Dendritic cell treated with granulocyte-macrophage colony-stimulating factor and Interleukin-4, amounts not matched to agents 40 ng/mL and 50 ng/mL, for 4 days (primary cell): ENCODE measurements around the gene NOP16.

Source experiments
- H3K27ac Mint-ChIP-seq: one replicate; pipeline ENCODE4 v1.8.0; 2022; ENCODE audit warnings: mild to moderate bottlenecking, mixed read lengths
- H3K27me3 Mint-ChIP-seq: one replicate; pipeline ENCODE4 v1.8.0; 2022; ENCODE audit warnings: mild to moderate bottlenecking, mixed read lengths
- H3K36me3 Mint-ChIP-seq: one replicate; pipeline ENCODE4 v1.8.0; 2022; ENCODE audit warnings: low read depth, mixed read lengths
- H3K4me1 Mint-ChIP-seq: one replicate; pipeline ENCODE4 v1.8.0; 2022; ENCODE audit warnings: low read depth, mixed read lengths
- H3K4me3 Mint-ChIP-seq: one replicate; pipeline ENCODE4 v1.8.0; 2022; ENCODE audit warnings: mild to moderate bottlenecking, moderate library complexity, mixed read lengths
- H3K9me3 Mint-ChIP-seq: one replicate; pipeline ENCODE4 v1.8.0; 2022; ENCODE audit warnings: mixed read lengths
- intact Hi-C: fragments of 100-400 bp; cut with micrococcal nuclease; formaldehyde crosslinking; loops from one replicate; pipeline ENCODE4 v1.15.0; 2022

Gene NOP16, protein sequence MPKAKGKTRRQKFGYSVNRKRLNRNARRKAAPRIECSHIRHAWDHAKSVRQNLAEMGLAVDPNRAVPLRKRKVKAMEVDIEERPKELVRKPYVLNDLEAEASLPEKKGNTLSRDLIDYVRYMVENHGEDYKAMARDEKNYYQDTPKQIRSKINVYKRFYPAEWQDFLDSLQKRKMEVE

DNA sequence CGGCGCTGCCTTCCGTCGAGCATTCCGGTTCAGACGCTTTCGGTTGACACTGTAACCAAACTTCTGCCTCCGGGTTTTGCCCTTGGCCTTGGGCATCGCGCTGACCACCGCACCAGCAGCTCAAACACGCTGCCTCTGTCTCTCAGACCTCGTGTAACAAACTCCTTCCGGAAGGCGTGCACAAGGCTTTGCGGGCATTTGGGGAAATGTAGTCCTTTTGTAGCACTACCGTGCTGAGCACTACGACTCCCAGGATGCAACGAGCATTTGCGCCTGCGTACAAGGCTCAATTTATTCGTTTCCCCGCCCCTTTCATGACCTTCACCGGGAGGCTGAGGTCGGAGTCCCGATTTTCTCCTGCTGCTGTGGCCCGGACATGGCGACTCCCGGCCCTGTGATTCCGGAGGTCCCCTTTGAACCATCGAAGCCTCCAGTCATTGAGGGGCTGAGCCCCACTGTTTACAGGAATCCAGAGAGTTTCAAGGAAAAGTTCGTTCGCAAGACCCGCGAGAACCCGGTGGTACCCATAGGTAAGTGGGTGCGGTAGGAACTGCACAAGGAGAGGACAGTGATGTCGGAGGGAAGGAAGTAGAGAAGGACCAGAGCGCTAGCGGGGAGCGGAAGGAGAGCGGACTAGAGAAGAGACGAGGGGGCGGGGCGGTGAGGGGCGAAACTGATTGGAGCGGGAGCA is at the start of gene NOP16, which contains the start of gene HIGD2A:
Gene NOP16 (minus strand): TSS at position 155 of the 691 bp plus-strand sequence. CDS start 59 bp downstream, at position 96.
Gene HIGD2A (plus strand): TSS at position 308 of the 691 bp plus-strand sequence. CDS start 69 bp downstream, at position 377.
- intact Hi-C loops = loop anchor here (1.0 to 10.0 kb wide), 5 partner anchors 23 to 146 kb away; partner anchors contain the start of genes ARL10, CLTB, FAF2 and KIAA1191
- H3K9me3 Mint-ChIP-seq = no peaks in the 10 kb centered on the region
- peaks cover 77% of the 10 kb centered on the region for H3K4me1 Mint-ChIP-seq
- peaks cover 90% of the 10 kb centered on the region for H3K36me3 Mint-ChIP-seq
- no peaks in the 10 kb centered on the region for H3K27me3 Mint-ChIP-seq
- H3K27ac Mint-ChIP-seq = peak within 1 kb of the TSS; percentile 100
- peak within 1 kb of the TSS; percentile 100 for H3K4me3 Mint-ChIP-seq

DNA sequence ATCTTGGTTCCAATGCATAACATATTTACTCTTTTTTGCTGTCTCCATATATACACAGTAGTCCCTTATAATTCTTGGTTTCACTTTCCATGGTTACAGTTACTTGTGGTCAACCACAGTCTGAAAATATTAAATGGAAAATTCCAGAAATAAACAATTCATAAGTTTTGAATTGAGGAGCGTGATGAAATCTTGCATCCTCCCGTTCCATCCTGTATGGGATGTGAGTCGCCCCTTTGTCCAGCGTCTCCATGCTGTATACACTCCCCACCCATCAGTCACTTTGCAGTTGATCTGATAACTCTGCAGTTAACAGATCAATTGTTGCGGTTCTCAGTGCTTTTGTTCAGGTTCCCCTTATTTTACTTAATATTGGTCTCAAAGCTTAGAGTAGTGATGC is 48.3 kb upstream of the NOP16 start:
- Mint-ChIP-seq H3K27ac (no peak overlapping the region), H3K9me3 (no peaks in the 10 kb centered on the region), H3K27me3 (no peaks in the 10 kb centered on the region), H3K4me1 (peaks cover 9% of the 10 kb centered on the region), H3K36me3 (no peaks in the 10 kb centered on the region), H3K4me3 (peak overlapping the region; percentile 20)
- intact Hi-C loops = no loop called here

DNA sequence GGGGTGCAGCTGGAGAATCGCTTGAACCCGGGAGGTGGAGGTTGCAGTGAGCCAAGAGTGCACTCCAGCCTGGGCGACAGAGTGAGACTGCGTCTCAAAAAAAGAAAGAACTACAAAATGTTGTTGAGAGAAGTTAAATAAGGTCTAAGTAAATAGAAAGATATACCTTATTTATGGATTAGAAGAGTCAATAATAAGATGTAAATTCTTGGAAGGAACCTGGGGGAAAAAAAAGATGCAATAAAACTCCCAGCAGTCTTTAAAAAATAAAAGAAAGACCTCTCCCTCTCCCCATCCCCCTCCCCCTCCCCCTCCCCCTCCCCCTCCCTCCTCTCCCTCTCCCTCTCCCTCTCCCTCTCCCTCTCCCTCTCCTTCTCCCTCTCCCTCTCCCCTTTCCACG is 44.3 kb upstream of the NOP16 start:
- Mint-ChIP-seq H3K36me3 (no peaks in the 10 kb centered on the region), H3K9me3 (no peaks in the 10 kb centered on the region), H3K4me3 (no peak overlapping the region), H3K27me3 (no peaks in the 10 kb centered on the region), H3K27ac (no peak overlapping the region), H3K4me1 (peaks cover 14% of the 10 kb centered on the region)
- intact Hi-C loops = no loop called here

DNA sequence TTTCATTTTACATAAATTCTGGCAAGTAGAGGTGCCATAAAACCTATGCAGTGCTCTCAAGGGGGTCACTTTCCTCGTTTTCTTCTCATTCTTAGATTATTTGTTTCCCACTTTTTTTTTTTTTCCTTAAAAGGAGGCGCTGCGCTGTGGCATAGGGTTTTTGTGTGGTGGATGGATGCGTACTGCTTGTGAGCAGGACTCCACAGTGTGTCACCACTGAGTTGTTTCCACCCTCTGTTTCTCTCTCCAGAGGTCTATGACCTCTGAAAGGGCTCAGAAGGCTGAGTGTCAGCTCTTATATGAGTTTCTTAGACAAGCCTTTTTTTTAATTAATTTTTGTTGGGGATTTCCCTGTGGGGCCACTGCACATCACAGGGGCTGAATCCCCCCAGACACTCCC is 41.6 kb upstream of the NOP16 start:
- no peak overlapping the region for H3K4me3 Mint-ChIP-seq
- H3K27ac Mint-ChIP-seq = no peak overlapping the region
- H3K36me3 Mint-ChIP-seq = no peaks in the 10 kb centered on the region
- peaks cover 5% of the 10 kb centered on the region for H3K9me3 Mint-ChIP-seq
- peaks cover 5% of the 10 kb centered on the region for H3K4me1 Mint-ChIP-seq
- no peaks in the 10 kb centered on the region for H3K27me3 Mint-ChIP-seq
- intact Hi-C loops = no loop called here

DNA sequence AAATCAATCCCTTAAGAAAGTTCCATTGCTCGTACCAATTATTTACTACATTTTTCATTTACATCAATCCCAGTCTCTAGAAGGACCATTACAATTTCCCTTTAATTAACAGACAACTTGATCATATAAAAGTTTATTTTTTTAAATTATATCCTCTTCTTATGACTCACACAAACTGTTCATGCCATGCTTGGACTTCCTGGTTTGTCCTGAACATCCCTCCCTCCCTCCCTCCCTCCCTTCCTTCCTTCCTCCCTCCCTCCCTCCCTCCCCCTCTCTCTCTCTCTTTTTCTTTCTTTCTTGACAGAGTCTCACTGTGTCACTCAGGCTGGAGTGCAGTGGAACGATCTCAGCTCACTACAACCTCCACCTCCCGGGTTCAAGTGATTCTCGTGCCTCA is 39.6 kb upstream of the NOP16 start:
- H3K36me3 Mint-ChIP-seq = no peaks in the 10 kb centered on the region
- no peak overlapping the region for H3K4me3 Mint-ChIP-seq
- no peak overlapping the region for H3K27ac Mint-ChIP-seq
- peaks cover 5% of the 10 kb centered on the region for H3K4me1 Mint-ChIP-seq
- H3K9me3 Mint-ChIP-seq = peaks cover 5% of the 10 kb centered on the region
- no peaks in the 10 kb centered on the region for H3K27me3 Mint-ChIP-seq
- intact Hi-C loops = no loop called here

- H3K36me3 Mint-ChIP-seq = no peaks in the 10 kb centered on the region
- intact Hi-C loops = no loop called here
- H3K27me3 Mint-ChIP-seq = no peaks in the 10 kb centered on the region
- peaks cover 5% of the 10 kb centered on the region for H3K4me1 Mint-ChIP-seq
- peaks cover 5% of the 10 kb centered on the region for H3K9me3 Mint-ChIP-seq
- H3K4me3 Mint-ChIP-seq = no peak overlapping the region
- no peak overlapping the region for H3K27ac Mint-ChIP-seq
These were observed 38.5 kb upstream of the NOP16 start for GRCh38 chr5:176426876-176427275.

GRCh38 chr5:176425791-176426190 is 37.4 kb upstream of the NOP16 start:
- Mint-ChIP-seq H3K4me1 (peaks cover 5% of the 10 kb centered on the region), H3K9me3 (peaks cover 5% of the 10 kb centered on the region), H3K36me3 (no peaks in the 10 kb centered on the region), H3K27ac (no peak overlapping the region), H3K27me3 (no peaks in the 10 kb centered on the region), H3K4me3 (no peak overlapping the region)
- intact Hi-C loops = no loop called here

- H3K4me1 Mint-ChIP-seq = peaks cover 5% of the 10 kb centered on the region
- peaks cover 5% of the 10 kb centered on the region for H3K9me3 Mint-ChIP-seq
- H3K27me3 Mint-ChIP-seq = peaks cover 4% of the 10 kb centered on the region
- H3K36me3 Mint-ChIP-seq = no peaks in the 10 kb centered on the region
- no peak overlapping the region for H3K4me3 Mint-ChIP-seq
- no peak overlapping the region for H3K27ac Mint-ChIP-seq
- intact Hi-C loops = no loop called here
These were observed 36.7 kb upstream of the NOP16 start for GRCh38 chr5:176425138-176425537.

- H3K4me1 Mint-ChIP-seq = peaks cover 5% of the 10 kb centered on the region
- H3K36me3 Mint-ChIP-seq = no peaks in the 10 kb centered on the region
- intact Hi-C loops = no loop called here
These were observed 35.8 kb upstream of the NOP16 start for GRCh38 chr5:176424181-176424580.

DNA sequence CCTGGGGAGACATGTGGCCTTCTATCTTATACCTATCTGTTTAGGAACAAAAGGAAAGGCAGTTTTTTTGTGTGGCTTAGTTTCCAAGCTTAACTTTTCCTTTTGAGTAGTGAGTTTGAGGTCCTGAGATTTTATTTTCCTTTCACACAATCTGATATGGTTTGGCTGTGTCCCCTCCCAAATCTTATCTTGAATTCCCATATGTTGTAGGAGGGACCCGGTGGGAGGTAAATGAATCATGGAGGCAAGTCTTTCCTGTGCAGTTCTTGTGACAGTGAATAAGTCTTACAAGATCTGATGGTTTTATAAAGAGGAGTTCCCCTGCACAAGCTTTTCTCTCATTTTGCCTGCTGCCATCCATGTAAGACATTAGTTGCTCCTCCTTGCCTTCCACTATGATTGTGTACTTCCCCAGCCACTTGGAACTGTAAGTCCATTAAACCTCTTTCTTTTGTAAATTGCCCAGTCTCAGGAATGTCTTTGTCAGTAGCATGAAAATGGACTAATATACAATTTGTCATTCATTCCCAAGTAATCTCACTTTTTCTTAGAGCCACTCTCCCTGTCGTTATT is 32.7 kb upstream of the NOP16 start:
- Mint-ChIP-seq H3K27me3 (peaks cover 9% of the 10 kb centered on the region), H3K27ac (no peak overlapping the region), H3K36me3 (no peaks in the 10 kb centered on the region), H3K4me1 (no peaks in the 10 kb centered on the region), H3K4me3 (no peak overlapping the region), H3K9me3 (peaks cover 5% of the 10 kb centered on the region)
- intact Hi-C loops = no loop called here

More at GRCh38 chr5:176424181-176424580, 35.8 kb upstream of the NOP16 start:
- peaks cover 4% of the 10 kb centered on the region for H3K27me3 Mint-ChIP-seq
- H3K4me3 Mint-ChIP-seq = no peak overlapping the region
- H3K27ac Mint-ChIP-seq = no peak overlapping the region
- H3K9me3 Mint-ChIP-seq = peaks cover 5% of the 10 kb centered on the region

DNA sequence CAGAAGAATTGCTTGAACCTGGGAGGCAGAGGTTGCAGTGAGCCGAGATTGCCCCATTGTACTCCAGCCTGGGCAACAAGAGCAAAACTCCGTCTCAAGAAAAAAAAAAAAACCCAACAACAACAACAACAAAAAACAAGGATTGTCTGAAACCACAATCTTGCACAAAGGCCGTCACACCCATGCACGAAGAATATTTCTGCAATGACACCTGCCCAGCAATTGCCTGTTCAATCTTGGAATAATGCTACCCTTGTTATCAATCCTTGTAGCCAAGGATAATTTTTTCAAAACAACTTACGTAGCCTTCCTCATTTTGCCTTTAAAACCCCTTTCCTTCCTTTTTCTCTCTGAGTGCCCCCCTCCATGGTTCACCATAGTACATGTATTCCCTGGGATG is 31.7 kb upstream of the NOP16 start:
- intact Hi-C loops = no loop called here
- Mint-ChIP-seq H3K36me3 (no peaks in the 10 kb centered on the region), H3K27me3 (peaks cover 9% of the 10 kb centered on the region), H3K27ac (no peak overlapping the region), H3K4me3 (no peak overlapping the region), H3K9me3 (no peaks in the 10 kb centered on the region), H3K4me1 (peaks cover 6% of the 10 kb centered on the region)

- intact Hi-C loops = loop anchor here (10.0 kb wide), 3 partner anchors 67 to 157 kb away; partner anchors contain the start of gene RNF44
- peaks cover under 1% of the 10 kb centered on the region for H3K36me3 Mint-ChIP-seq
- H3K4me3 Mint-ChIP-seq = no peak overlapping the region
- H3K9me3 Mint-ChIP-seq = no peaks in the 10 kb centered on the region
- H3K4me1 Mint-ChIP-seq = peaks cover 20% of the 10 kb centered on the region
- H3K27ac Mint-ChIP-seq = no peak overlapping the region
- H3K27me3 Mint-ChIP-seq = peaks cover 9% of the 10 kb centered on the region
These were observed 29.9 kb upstream of the NOP16 start for GRCh38 chr5:176418251-176418650.

DNA sequence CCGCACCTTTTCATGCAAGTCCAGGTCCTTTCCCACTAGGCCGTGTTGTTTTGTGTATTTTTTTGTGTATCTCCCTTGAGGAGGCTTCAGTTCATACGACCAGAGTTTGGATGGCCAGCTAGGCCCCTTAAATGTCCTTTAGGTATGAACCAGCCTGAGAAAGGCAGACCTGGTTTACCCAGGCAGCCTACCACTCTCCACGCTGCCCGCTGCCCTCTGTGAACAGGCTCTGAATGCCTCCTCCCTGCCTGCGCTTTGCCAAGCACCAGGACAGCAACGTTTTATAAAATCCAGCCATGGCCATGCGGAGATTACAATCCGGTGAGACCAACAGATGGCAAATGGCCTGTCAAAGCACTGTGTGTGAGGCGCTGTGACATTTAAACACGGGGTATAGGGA is 28.6 kb upstream of the NOP16 start:
- Mint-ChIP-seq H3K4me1 (peaks cover 31% of the 10 kb centered on the region), H3K4me3 (no peak overlapping the region), H3K27ac (no peak overlapping the region), H3K9me3 (no peaks in the 10 kb centered on the region), H3K36me3 (peaks cover 11% of the 10 kb centered on the region), H3K27me3 (peaks cover 9% of the 10 kb centered on the region)
- intact Hi-C loops = loop anchor here (1.0 to 10.0 kb wide), 6 partner anchors 28 to 230 kb away; partner anchors contain the start of genes FAF2, RNF44 and TSPAN17
